GM23338 (cell line): ENCODE data around the gene GSN. TPM values are rescaled to one million over a fixed set of nuclear protein-coding genes. Genes with fewer than 3 reads are reported as not detected.

Source experiments
- ATAC-seq: fragments of 200-7000 bp; cut with Tn5 transposase; 3 replicates; pipeline ENCODE4 v1.9.1; 2020
- DNase-seq: peaks from one replicate; pipeline ENCODE4 v3.0.0-alpha.2; 2015; ENCODE audit warnings: low spot score
- H2AFZ ChIP-seq: fragments of 200-600 bp; sonication (generic); 2 replicates; pipeline ENCODE4 v1.8.0; 2016; ENCODE audit warnings: antibody characterized with exemption, mild to moderate bottlenecking, moderate library complexity
- H3F3A ChIP-seq: fragments of 200-600 bp; sonication (generic); replicated peaks from 2 replicates; pipeline ENCODE4 v1.8.0; 2017; ENCODE audit warnings: antibody characterized with exemption, mixed run types, low read depth
- H3K27ac ChIP-seq: fragments of 200-600 bp; sonication (generic); 2 replicates; pipeline ENCODE4 v1.6.1; 2016; ENCODE audit warnings: low read depth
- H3K27me3 ChIP-seq: fragments of 200-600 bp; sonication (generic); 2 replicates; pipeline ENCODE4 v1.8.0; 2016; ENCODE audit warnings: mild to moderate bottlenecking, mixed run types, moderate library complexity; ENCODE audit not compliant: insufficient read depth
- H3K36me3 ChIP-seq: fragments of 200-600 bp; sonication (generic); 2 replicates; pipeline ENCODE4 v1.8.0; 2016; ENCODE audit warnings: mild to moderate bottlenecking; ENCODE audit not compliant: insufficient read depth
- H3K4me1 ChIP-seq: fragments of 200-600 bp; sonication (generic); 2 replicates; pipeline ENCODE4 v1.8.0; 2016; ENCODE audit warnings: mild to moderate bottlenecking, moderate library complexity; ENCODE audit not compliant: insufficient read depth
- H3K4me2 ChIP-seq: fragments of 200-600 bp; sonication (generic); 2 replicates; pipeline ENCODE4 v1.7.1; 2017; ENCODE audit warnings: mixed run types
- H3K4me3 ChIP-seq: fragments of 200-600 bp; sonication (generic); 2 replicates; pipeline ENCODE4 v1.6.1; 2016; ENCODE audit warnings: mixed run types
- H3K79me2 ChIP-seq: fragments of 200-600 bp; sonication (generic); replicated peaks from 2 replicates; pipeline ENCODE4 v1.8.0; 2017; ENCODE audit warnings: mild to moderate bottlenecking; ENCODE audit not compliant: insufficient read depth
- H3K9me2 ChIP-seq: fragments of 200-600 bp; sonication (generic); 2 replicates; pipeline ENCODE4 v1.8.0; 2017; ENCODE audit not compliant: insufficient read depth
- H4K20me1 ChIP-seq: fragments of 200-600 bp; sonication (generic); replicated peaks from 2 replicates; pipeline ENCODE4 v1.8.0; 2017; ENCODE audit warnings: mild to moderate bottlenecking; ENCODE audit not compliant: insufficient read depth
- H3K27ac Mint-ChIP-seq: 2 replicates; pipeline ENCODE4 v1.8.0; 2020; ENCODE audit warnings: inconsistent platforms, mild to moderate bottlenecking, moderate library complexity, mixed read lengths
- H3K27me3 Mint-ChIP-seq: 3 replicates; pipeline ENCODE4 v1.8.0; 2022; ENCODE audit warnings: low read depth, mild to moderate bottlenecking, moderate library complexity, mixed read lengths, inconsistent platforms; ENCODE audit not compliant: insufficient read depth, poor library complexity
- H3K36me3 Mint-ChIP-seq: 3 replicates; pipeline ENCODE4 v1.8.0; 2021; ENCODE audit warnings: low read depth, mild to moderate bottlenecking, inconsistent platforms, moderate library complexity, mixed read lengths
- H3K4me1 Mint-ChIP-seq: 3 replicates; pipeline ENCODE4 v1.8.0; 2020; ENCODE audit warnings: mild to moderate bottlenecking, inconsistent platforms, mixed read lengths
- H3K4me3 Mint-ChIP-seq: 3 replicates; pipeline ENCODE4 v1.8.0; 2021; ENCODE audit warnings: moderate library complexity, mild to moderate bottlenecking, inconsistent platforms, mixed read lengths
- H3K9me3 Mint-ChIP-seq: 3 replicates; pipeline ENCODE4 v1.8.0; 2020; ENCODE audit warnings: moderate library complexity, mild to moderate bottlenecking, inconsistent platforms, mixed read lengths
- CREB1 ChIP-seq: fragments of 250-450 bp; sonication (Bioruptor Pico); IDR thresholded peaks from 2 replicates; pipeline ENCODE4 v1.5.0; 2020; ENCODE audit warnings: low read depth, mild to moderate bottlenecking, moderate library complexity
- CTCF ChIP-seq, 2 experiments: fragments of 200-600 bp in 1 of 2; sonication (generic) in 1 of 2; conservative IDR thresholded peaks; 2 replicates each; pipeline versions ENCODE4 v1.5.1 to v1.6.1; 2016 to 2017; ENCODE audit warnings: antibody characterized with exemption in 2 of 2, low read depth in 2 of 2, mild to moderate bottlenecking in 2 of 2, moderate library complexity in 1 of 2
- ETS1 ChIP-seq: IDR thresholded peaks from 2 replicates; pipeline ENCODE4 v1.6.1; 2016; ENCODE audit warnings: antibody characterized with exemption
- EZH2 ChIP-seq: fragments of 200-600 bp; sonication (generic); IDR thresholded peaks from one replicate; pipeline ENCODE4 v1.8.0; 2017; ENCODE audit warnings: antibody characterized with exemption, mild to moderate bottlenecking, low read depth; ENCODE audit not compliant: unreplicated experiment
- EZH2phosphoT487 ChIP-seq: fragments of 200-600 bp; sonication (generic); IDR thresholded peaks from one replicate; pipeline ENCODE4 v1.8.1; 2018; ENCODE audit warnings: antibody characterized with exemption; ENCODE audit not compliant: unreplicated experiment
- JUNB ChIP-seq: IDR thresholded peaks from one replicate; pipeline ENCODE4 v1.6.1; 2016; ENCODE audit warnings: antibody characterized with exemption; ENCODE audit not compliant: unreplicated experiment
- NANOG ChIP-seq: IDR thresholded peaks from 2 replicates; pipeline ENCODE4 v1.6.1; 2016; ENCODE audit warnings: antibody characterized with exemption, borderline replicate concordance
- POLR2AphosphoS5 ChIP-seq: IDR thresholded peaks from 2 replicates; pipeline ENCODE4 v1.6.1; 2016; ENCODE audit warnings: antibody characterized with exemption, low read depth
- ZNF114 ChIP-seq: fragments of 250-450 bp; sonication (Bioruptor Pico); IDR thresholded peaks from 2 replicates; pipeline ENCODE4 v1.5.0; 2020; ENCODE audit warnings: mild to moderate bottlenecking, moderate library complexity
- ZNF331 ChIP-seq: fragments of 250-450 bp; sonication (Bioruptor Pico); IDR thresholded peaks from 2 replicates; pipeline ENCODE4 v1.5.0; 2020; ENCODE audit warnings: low read depth, mild to moderate bottlenecking, moderate library complexity
- ZNF462 ChIP-seq: fragments of 250-450 bp; sonication (Bioruptor Pico); IDR thresholded peaks from 2 replicates; pipeline ENCODE4 v1.5.0; 2020; ENCODE audit warnings: mild to moderate bottlenecking, moderate library complexity
- polyA plus RNA-seq: library from polyadenylated mRNA; unstranded; fragments of >200 nt; fragmentation: Nextera tagmentation; extraction: Ambion mirVana; gene quantifications from 2 replicates; pipeline ENCODE4 v1.2.1, GENCODE V29; 2016
- total RNA-seq: library from RNA; depleted of rRNA; stranded (reverse); fragments of >200 nt; shearing (Covaris generic); gene quantifications from 2 replicates; pipeline ENCODE4 v1.2.3, GENCODE V29; 2014

Gene GSN
- total and polyA plus RNA-seq, 2 experiments from 2014 or later, result 30.2 to 85.7 TPM

- peak overlapping the region; percentile 28; the same call in 2 of the 3 replicates for H3K4me3 Mint-ChIP-seq
- Histone ChIP-seq H3K36me3 (no peaks in the 10 kb centered on the region), H3F3A (peaks cover 12% of the 10 kb centered on the region), H4K20me1 (peaks cover 10% of the 10 kb centered on the region), H3K9me2 (no peaks in the 10 kb centered on the region), H3K4me3 (peak overlapping the region; percentile 29; the same call in 1 of the 2 replicates), H3K27ac (no peak overlapping the region), H2AFZ (no peak overlapping the region), H3K79me2 (no peaks in the 10 kb centered on the region), H3K4me2 (peak overlapping the region; percentile 50), H3K27me3 (peaks cover 51% of the 10 kb centered on the region), H3K4me1 (peaks cover 40% of the 10 kb centered on the region)
- H3K27ac Mint-ChIP-seq, result no peak overlapping the region
- no peak for ATAC-seq
- peaks cover 46% of the 10 kb centered on the region for H3K27me3 Mint-ChIP-seq
- peaks cover 13% of the 10 kb centered on the region; the same call in 2 of the 3 replicates for H3K36me3 Mint-ChIP-seq
- peaks cover 49% of the 10 kb centered on the region for H3K4me1 Mint-ChIP-seq
- no peak for DNase-seq
- TF ChIP-seq EZH2phosphoT487 (no peak), EZH2 (no peak), ZNF462 (CRISPR knock-in tag) (no peak), POLR2AphosphoS5 (no peak), CREB1 (no peak), ETS1 (no peak), ZNF331 (no peak), ZNF114 (CRISPR knock-in tag) (no peak), NANOG (no peak), CTCF (conservative IDR thresholded peaks at IDR 0.05; ENCODE audit: low read depth in 2 of 2) (no peak), JUNB (no peak)
- H3K9me3 Mint-ChIP-seq, result no peaks in the 10 kb centered on the region; the same call in 2 of the 3 replicates
Measured at GRCh38 chr9:121288673-121289025, 20.7 kb downstream of the GSN start.
